Astrocyte of the spinal cord (primary cell): ENCODE measurements around the gene NDUFAF5.

Experiments used
- DNase-seq: peaks from one replicate; pipeline ENCODE4 v3.0.0; 2011; ENCODE audit warnings: low read depth, low spot score
- H3K4me3 ChIP-seq: 2 replicates; pipeline ENCODE4 v1.5.1; 2011; ENCODE audit warnings: low read depth, mild to moderate bottlenecking, low read length, moderate library complexity
- in situ Hi-C: cut with HindIII; loops from 2 replicates; pipeline ENCODE4 v1.10.0; 2017; ENCODE audit warnings: low sequenced_read_pairs
- TF ChIP-seq, protein P1 (sequence below): IDR thresholded peaks from 2 replicates; pipeline ENCODE4 v1.5.1; 2012; ENCODE audit warnings: low read depth, mild to moderate bottlenecking, low read length, inconsistent platforms

NDUFAF5 gene

DNA sequence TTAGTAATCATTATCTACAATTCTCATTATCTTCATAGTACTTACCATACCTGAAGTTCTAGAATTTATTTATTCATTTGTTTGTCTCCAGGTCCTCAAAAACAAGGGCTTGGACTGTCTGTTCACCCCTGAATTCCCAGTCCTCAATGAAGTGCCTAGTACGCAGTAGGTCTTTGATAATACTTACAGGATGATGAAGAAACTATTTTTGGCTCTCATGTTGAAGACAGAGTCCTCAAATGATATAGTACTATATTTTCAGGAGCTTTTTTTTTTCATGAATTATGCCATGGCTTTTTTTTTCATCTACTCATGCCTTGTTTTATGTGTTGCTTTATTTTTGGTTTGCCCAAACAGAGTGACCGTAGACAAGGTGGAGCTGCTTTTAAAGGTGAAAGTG, 66.5 kb downstream of the NDUFAF5 start:
- in situ Hi-C loops: no loop called here
- TF ChIP-seq, protein P1, sequence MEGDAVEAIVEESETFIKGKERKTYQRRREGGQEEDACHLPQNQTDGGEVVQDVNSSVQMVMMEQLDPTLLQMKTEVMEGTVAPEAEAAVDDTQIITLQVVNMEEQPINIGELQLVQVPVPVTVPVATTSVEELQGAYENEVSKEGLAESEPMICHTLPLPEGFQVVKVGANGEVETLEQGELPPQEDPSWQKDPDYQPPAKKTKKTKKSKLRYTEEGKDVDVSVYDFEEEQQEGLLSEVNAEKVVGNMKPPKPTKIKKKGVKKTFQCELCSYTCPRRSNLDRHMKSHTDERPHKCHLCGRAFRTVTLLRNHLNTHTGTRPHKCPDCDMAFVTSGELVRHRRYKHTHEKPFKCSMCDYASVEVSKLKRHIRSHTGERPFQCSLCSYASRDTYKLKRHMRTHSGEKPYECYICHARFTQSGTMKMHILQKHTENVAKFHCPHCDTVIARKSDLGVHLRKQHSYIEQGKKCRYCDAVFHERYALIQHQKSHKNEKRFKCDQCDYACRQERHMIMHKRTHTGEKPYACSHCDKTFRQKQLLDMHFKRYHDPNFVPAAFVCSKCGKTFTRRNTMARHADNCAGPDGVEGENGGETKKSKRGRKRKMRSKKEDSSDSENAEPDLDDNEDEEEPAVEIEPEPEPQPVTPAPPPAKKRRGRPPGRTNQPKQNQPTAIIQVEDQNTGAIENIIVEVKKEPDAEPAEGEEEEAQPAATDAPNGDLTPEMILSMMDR: no peak
- H3K4me3 ChIP-seq: no peak overlapping the region
- no peak for DNase-seq

DNA sequence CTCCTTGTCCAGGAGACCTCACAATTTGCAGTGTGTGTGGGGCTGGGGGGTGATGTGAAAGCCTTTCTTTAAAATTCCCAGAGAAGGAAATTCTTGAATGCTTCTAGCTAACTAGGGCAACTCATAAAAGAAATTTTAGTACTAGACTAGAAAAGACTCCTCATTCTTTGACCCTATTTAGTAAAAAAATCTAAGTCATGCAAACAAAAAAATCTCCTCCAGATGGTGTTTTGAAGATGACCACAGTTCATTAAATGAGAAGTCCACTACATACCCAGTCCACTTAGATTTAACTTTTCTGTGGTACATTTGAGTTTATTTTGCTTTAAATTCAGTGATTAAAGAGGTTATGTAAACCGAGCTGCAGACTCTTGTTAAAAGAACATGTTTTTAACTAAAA, 67.5 kb downstream of the NDUFAF5 start:
- in situ Hi-C loops: no loop called here
- DNase-seq: no peak
- TF ChIP-seq, protein P1: no peak
- no peak overlapping the region for H3K4me3 ChIP-seq

DNA sequence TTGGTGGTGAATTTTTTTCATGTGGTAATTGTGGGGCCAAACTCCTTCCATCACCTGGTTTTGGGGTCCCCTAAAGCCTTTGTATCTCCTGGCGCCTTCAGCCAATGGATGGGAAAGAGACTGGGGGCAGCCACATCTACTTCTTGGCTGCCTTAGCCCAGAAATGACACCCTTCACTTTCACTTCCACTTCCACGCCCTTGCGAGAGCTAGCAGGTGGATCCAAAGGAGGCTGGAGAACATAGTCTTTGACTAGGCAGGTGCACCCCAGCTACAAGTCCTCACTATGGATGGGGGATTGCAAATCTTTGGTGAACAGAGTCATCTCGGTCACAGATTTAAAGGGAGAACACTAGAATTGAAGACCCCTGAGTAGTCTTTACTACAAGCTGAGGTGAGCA, 70.8 kb downstream of the NDUFAF5 start:
- TF ChIP-seq, protein P1: no peak
- H3K4me3 ChIP-seq: no peak overlapping the region
- DNase-seq: no peak
- in situ Hi-C loops: no loop called here

DNA sequence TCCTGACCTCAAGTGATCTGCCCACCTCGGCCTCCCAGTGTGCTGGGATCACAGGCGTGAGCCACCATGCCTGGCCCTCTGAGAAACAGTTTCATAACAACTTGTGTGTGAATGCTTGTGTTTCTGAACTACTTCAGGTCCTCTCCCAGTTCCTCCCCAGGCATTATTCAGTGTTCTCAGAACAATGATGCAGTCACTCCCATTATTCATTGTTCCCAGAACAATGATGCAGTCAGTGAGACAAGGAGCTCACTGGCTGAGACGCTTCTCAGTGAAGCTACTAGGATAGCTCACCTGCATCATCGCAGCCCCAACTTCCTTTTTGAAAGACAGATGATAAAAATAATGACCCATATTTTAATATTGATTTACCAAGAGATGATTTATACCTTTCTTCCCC, 71.5 kb downstream of the NDUFAF5 start:
- in situ Hi-C loops: no loop called here
- no peak for DNase-seq
- TF ChIP-seq, protein P1: no peak
- no peak overlapping the region for H3K4me3 ChIP-seq

DNA sequence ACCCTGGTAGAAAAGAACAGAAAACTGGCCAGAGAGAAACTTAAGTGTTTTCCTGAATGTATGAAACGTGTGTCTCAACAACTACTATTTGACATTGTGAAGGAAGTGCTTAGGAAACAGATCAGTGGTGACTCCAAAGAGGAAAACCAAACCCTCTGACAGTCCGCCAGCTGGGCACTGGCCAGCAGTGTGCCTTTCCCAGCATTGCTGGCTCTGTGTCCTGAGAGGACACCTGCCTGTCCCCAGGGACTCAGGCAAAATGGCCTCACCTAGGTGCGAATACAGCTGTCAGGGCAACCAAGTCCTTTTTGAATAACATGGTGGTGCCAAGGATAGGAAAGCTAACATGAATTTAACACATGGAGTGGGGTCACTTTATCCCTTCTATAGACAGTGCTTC, 72.5 kb downstream of the NDUFAF5 start:
- in situ Hi-C loops: no loop called here
- TF ChIP-seq, protein P1: no peak
- no peak overlapping the region for H3K4me3 ChIP-seq
- DNase-seq: no peak

DNA sequence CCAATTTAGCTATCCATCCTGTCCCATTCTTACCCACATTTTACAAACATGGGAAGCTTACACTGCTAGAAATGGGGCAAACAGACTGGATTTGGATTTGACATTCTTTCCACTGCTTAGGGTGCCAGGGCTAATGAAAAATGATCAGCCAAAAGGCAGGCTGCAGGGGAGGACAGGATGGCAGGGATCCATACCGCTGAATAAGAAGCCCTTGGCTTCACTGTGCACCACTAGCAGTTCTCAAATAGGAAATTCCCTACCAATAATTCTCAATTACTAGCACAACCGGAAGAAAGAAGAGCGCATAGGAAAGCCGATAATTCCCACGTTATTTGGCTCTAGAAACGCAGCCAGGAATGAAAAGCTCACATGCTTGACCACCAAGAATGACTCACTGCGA, 73.1 kb downstream of the NDUFAF5 start:
- TF ChIP-seq, protein P1: no peak
- H3K4me3 ChIP-seq: no peak overlapping the region
- DNase-seq: no peak
- in situ Hi-C loops: no loop called here

DNA sequence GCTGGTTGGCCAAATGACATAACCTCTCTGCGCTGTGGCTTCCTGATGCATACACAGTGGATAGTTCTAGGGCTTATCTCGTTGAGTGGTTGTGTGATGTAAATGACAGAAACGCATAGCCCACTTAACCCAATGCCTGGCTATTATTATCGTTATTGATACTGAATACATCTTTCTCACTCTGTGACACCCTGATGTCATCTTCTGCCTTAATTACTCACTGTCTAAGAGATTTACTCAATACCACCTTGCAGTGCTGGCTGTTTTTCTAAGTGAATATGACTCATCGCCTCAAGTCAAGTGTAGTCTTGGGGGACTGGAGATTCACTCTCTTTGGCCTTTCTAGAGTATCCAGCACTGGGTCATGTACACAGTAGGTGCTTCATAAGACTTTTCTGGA, 73.6 kb downstream of the NDUFAF5 start:
- DNase-seq: no peak
- in situ Hi-C loops: no loop called here
- no peak overlapping the region for H3K4me3 ChIP-seq
- TF ChIP-seq, protein P1: no peak
